Measurements from ENCODE around the gene SLC22A23.

The SLC22A23 gene

DNA sequence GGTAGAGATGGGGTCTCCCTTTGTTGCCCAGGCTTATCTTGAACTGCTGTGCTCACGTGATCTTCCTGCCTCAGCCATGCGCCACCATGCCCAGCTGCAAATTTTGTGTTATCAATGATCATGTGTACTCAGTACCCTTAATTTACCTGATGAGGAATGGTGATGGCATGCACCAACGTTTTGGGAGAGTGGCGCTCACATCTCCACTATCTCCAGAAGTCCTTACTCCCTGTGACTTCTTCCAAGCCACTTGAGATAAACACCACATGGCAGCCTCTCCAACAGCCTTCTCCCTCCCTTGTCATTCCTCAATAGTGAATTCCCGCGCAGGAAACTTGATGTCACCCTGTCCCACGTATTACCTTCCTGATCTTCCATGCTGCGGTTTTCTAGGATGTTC lies 140.0 kb downstream of the SLC22A23 start:
- DNase-seq (ENCODE audit: low read depth), result no peak

DNA sequence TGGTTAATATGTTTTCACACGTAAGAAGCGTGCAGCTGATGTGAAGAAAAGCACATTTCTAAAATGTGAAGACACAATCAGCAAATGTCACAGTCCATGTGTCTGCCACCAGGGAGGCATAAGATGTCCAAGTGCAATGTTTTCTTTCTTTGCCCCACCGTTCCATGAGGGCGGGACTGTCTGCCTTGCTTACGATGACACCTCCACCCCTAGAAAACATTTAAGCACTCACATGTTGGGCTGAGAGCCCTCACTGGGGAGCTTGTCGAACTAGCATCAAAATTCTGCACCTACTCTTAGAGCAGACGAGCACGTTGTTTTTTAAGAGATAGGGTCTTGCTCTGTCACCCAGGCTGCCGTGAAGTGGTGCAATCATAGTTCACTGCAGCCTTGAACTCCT lies 140.5 kb downstream of the SLC22A23 start:
- DNase-seq (ENCODE audit: low read depth), result no peak

DNA sequence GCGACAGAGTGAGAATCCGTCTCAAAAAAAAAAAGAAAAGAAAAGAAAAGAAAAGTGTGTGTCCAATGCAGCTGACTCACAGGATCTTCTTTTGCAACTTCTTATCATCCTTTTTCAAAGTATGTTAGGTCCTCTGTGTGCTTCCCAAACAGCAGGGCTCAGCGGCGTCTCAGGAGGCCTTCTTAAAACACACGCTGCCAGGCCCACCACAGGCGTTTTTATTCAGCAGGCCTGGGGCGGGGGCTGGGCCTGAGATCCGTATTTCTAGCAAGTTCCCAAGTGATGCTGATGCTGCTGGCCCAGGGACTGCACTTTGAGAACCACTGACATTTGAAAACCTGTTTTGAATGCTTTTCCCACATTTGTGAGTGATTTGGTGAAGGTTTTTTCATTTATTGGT lies 141.0 kb downstream of the SLC22A23 start:
- no peak for DNase-seq (ENCODE audit: low read depth)

DNA sequence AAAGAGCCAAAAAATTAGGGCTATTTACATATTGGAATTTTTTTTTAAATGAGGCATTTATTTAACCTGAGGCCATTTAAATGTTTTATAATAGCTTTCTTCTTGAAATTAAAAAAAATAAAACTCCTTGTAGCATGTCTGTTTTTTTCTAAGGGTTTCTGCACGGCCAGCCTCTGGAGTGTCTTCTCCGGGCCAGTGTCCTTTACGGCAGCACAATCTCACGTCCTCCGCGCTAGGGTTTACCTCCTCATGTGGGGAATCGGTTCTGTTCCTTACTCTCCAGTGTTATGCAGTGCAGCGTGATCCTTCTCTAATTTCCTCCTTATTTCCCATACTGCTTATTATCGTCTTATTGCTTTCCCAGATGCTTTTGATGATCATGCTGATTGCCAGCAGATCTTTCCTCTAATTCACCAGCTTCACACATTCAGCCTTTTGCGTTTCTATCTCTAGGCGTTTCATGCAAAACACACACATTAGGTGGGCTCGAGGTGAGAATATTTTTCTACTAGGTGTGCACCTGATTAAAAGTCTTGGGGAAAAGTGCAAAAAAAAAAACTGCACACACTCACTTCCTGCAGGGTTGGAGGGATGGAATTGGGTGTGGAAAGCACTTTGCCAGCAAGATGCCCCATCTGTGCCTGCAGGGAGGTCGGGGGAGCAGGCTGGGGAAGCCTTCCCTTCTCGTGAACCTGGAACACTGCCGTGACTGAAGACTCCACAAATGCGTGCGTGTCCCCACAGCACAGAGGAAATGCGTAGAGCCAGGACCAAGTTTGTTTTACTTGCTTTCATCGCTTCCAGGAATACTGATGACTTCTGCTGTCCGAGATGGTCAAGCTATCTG lies 142.0 kb downstream of the SLC22A23 start:
- no peak for DNase-seq (ENCODE audit: low read depth)

DNA sequence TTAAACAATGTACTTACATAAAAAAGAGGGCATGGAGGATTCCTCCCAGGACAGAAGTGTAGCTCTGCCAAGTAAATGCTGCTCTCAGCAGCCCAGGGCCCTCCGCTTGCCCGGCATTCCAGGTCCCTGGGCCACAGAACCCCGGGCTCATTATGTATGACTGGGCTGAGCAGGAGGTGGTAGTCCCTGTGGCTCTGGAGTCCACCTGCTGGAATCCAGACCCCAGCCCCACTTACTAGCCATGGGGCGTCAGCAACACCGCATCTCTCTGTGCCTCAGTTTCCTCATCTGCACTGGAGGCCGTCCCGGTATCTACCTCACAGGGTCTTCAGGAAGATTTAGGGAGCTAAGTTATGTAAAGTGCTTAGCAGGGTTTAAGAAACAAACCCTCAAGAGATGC lies 142.7 kb downstream of the SLC22A23 start:
- DNase-seq (ENCODE audit: low read depth), result no peak

DNA sequence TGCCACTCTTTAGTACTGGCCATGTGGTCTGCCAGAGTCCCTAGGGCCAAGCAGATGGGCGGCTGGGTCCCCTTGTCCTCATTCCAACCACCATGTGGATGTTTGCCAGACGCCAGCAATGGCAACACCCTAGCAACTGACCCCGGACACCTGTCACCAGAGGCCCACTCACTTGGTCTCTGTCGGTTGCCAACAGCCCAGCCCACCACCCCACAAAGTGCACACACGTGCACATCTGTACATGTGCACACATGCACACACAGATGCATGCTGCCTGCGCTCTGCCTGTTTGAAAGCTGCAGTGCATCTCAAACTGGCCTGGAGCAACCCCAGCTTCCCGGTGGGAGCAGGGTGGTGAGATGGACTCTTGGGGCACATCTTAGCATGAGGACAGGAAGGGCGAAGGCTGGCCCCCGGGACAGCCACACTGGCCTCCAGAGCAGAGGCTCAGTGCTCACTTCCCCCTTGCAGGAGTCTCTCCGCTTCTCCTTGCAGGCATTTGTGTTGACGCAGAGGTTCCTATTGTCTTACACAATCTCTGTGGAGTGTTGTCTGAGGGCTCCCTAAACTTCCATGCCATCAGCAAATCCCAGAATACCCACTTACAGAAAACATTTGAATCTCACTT lies 144.1 kb downstream of the SLC22A23 start:
- no peak for DNase-seq (ENCODE audit: low read depth)

DNA sequence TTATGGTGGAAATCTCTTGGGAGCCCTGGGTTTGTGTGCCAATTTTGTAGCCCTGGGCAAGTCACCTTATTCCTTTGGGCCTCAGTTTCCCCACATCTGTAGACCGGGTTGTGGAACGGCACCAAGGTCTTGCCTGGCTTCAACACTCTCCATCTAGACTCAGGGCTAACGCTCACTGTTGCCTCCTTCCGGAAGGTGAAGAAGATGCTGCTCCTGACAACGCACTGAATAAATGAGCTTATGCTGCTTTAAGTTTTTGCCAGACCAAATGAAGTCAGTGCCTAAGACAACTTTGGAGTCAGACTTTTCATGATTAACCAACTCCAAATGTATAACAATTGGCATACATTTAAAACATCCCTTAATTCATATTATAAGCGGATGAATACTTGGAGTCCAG lies 145.0 kb downstream of the SLC22A23 start:
- no peak for DNase-seq (ENCODE audit: low read depth)

DNA sequence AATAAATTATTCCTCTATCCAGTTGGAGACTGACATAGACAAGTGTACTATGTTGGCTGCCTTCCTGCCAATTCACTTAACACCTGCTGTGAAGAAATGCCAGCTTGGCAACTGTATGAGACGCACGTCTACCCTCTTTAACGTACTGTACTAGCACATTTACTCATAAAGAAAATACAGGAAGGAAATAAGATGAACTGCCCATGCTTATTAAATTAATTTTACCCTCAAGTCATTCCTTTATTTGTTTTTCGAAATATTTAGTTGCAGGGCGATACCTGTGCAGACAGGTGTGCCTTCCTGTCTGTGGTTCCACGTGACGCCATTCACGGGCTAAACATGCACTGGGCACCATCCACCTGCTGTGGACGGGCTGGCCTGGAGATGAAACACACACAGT lies 146.1 kb downstream of the SLC22A23 start:
- DNase-seq (ENCODE audit: low read depth), result no peak

DNA sequence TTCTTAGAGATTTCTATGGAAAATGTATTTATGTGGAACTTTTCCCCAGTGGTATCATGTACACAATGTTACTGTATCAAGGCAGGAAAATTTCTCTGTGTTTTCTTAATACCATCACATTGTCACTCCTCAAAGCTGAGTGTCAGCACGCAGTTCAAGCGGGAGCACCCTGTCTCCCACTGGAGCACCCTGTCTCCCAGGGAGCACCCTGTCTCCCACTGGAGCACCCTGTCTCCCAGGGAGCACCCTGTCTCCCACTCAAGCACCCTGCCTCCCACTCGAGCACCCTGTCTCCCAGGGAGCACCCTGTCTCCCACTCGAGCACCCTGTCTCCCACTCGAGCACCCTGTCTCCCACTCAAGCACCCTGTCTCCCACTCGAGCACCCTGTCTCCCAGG lies 146.8 kb downstream of the SLC22A23 start:
- DNase-seq (ENCODE audit: low read depth), result no peak

DNA sequence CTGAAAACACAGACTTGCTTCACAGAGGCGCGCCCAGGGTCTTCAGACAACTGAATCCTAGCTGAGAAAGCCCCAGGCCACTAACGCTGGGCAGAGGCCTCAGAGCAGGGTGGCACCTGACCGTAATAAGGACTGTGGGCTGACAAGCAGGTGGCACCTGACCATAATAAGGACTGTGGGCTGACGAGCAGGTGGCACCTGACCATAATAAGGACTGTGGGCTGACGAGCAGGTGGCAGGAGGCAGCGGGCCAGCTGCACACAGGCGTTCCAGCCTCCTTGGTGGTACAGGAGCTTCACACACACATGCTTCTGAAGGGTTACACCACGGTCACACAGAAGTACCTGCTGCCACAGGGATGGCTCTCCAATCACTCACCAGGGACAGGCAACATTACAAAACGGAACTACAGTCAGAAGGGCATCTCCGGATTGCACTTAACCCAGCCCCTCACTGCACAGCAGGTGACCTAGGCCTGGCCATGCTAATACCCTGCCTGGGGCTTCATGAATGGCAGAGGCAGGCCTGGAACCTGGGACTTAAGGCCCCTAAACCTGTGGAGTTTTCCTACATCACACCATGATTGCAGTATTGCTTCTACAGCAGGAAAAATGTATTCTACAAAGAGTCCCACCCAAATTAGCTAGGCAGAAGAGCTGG lies 147.3 kb downstream of the SLC22A23 start:
- DNase-seq (ENCODE audit: low read depth), result no peak

DNA sequence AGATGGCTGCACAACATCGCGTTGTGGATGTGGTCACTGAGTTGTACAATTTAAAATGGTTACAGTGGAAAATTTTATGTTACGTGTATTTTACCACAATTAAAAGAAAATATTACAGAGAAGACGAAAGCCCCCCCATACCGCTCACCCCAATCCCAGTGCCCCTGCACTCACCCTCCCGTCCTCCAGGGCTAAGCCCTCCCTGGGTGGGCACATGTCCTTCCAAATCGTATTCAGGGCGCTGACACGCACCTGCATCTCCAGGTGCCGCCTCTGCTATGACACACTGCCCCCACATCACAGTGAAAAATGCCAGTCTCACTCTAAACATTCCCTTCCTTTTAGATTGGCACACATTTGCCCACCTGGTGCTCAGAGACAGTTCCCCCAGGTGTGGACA lies 148.7 kb downstream of the SLC22A23 start:
- DNase-seq (ENCODE audit: low read depth), result no peak

DNA sequence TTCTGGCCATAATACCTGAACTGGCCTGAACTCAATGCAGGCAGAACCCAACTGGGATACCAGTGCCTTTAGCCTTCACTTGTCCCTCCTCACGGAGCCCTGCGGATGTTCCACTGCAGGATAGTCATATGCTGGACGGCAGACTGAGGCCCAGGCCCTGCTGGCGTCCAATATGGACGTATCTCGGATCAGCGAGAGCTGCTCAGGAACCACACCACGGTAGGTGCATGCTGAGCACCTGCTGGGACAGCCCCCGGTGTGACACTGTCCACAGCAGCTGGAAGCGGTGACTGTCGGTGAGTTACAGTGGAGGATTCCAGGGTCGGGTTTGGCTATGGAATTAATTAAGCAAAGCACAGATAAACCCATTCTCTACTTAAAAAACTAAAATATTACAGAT lies 149.4 kb downstream of the SLC22A23 start:
- no peak for DNase-seq (ENCODE audit: low read depth)

DNA sequence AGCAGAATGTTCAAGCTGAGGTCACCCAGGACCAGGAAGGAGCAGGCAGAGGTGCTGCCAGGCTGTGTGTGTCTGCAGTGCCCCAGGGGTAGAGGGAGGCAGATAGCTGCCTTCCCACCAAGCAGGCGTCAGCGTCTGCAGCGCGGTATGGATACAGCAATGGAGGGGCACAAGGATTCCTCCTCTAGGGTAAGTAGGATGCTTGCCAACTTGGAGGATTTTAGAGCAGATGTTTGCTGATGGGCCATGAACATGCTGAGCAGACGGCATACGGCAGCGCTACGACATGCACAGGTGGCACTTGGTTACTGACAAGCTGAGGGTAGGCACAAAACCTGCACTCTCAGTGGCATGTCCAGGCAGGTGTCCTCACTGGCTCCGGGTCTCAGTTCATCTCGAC lies 150.0 kb downstream of the SLC22A23 start:
- DNase-seq (ENCODE audit: low read depth), result no peak

DNA sequence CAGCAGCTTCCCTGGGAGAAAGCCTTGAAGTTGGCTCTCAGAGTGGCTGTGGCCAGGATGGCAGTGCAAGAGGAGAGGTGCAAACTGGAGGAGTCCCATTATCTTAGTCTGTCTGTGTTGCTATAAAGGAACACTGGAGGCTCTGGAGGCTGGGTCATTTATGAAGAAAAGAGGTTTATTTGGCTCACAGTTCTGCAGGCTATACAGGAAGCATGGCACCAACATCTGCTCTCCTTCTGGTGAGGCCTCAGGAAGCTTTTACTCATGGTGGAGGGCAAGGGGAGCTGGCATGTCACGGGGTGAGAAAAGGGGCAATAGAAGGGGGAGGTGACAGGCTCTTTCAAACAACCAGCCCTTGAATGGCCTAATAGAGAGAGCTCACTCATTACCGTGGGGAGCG lies 151.0 kb downstream of the SLC22A23 start:
- DNase-seq (ENCODE audit: low read depth), result no peak

DNA sequence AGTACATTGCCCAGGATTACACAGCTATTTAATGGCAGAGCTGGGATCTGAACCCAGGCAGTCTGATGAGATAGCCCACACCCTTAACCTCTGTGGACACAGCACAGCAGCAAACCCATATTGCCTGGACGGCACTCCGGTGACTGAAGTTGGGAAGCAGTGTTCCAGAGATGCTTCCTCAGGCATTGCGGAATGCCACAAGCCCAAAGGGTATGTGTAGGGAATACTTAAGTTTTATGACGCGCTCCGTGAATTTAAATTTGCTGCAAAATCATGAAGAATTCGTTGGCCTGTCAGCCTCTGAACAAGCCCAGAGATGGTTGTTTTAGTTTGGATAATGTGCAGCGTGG lies 151.7 kb downstream of the SLC22A23 start:
- no peak for DNase-seq (ENCODE audit: low read depth)

DNA sequence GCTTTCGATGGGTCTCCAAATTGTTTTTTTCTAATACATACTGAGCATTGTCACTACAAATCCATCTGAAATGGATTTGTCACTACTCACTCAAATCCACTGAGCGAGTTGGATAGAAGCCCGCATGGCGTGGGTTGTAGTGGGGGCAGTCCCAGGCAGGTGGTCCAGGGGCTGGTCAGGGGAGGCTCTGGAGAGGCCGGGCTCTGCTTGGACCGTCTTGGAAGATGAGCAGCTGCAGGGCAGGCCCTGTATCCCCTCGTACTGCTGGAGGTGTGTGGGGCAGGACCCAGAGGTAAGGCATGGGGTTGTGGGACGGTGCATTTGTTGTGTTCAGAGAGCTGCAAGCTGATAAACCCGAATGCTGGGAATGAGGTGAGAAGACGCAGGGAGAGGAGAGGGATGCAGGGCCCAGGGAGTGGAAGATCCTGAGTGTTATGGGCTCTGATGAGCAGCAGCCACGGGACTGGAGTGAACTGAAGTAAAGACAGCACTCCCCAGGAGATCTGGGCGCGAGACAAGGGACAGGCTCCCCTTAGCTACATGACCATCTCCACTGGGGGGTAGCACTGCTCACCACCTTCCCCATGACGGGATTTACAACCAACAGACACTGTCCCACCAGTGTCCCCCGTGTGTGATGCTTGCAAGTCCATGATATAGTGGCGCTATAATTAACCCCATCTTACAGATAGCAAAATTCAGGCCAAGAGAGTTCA lies 152.2 kb downstream of the SLC22A23 start:
- no peak for DNase-seq (ENCODE audit: low read depth)

DNA sequence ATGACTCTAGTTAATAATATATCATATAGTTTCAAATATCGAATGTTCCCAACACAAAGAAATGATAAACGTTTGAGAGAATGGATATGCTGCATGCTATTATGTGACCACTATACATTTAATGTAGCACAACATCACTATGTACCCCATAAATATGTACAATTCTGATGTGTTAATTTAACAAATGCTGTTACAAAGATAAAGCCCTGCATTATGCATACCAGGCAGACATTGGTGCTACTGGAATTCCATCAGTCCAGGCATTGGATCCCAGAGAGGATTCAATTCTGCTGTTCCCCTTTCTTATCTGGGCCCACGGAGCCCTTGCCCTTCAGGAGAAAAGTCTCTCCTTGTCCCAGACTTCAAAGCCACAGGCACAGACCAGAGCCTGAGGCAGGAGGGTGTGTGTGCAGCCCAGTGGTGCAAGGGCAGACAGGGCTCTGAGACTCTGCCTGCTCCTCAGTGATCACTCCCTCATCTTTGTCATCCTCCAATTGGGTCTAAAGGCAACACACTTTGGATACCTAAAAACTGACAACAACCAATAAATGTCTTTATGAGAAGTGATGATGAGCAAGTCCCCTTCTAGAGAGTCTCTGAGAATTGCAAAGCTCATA lies 152.9 kb downstream of the SLC22A23 start:
- no peak for DNase-seq (ENCODE audit: low read depth)

DNA sequence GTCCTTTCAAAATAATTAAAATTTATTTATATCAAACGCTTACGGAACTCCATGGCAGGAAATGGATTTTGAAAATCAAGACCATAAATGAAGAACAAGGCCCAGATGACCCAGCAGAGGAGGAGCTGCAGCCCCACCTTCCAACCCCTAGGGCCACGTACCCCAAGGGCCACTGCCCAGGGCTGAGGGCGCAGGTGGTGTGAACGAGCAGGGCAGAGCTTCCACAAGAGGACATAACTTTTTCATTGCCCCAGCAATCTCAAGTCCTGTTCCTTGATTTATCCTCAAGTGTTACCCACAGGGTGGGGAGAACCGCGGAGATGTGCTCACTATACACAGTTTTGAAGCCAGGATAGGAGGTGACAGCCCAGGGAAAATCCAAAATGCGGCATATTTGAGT lies 155.3 kb downstream of the SLC22A23 start:
- no peak for DNase-seq (ENCODE audit: low read depth)

DNA sequence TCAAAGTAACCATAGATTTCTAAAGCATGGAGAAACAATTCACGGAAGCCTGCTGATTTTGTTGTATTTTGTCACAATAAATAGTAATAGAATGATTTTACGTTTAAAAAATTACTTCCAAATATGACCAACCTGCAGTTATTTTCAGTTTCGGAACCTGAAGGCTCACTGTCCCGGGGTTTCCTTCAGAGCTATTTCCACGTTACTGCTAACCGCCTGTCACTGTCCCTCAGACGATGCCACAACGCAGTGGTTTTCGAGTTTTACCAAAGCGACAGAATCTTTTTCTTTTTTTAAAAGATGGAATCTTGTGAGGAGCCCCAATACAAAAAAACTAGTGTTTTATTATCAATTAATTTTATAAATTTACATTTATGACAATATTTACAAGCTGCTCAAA lies 157.6 kb downstream of the SLC22A23 start:
- DNase-seq (ENCODE audit: low read depth), result no peak

DNA sequence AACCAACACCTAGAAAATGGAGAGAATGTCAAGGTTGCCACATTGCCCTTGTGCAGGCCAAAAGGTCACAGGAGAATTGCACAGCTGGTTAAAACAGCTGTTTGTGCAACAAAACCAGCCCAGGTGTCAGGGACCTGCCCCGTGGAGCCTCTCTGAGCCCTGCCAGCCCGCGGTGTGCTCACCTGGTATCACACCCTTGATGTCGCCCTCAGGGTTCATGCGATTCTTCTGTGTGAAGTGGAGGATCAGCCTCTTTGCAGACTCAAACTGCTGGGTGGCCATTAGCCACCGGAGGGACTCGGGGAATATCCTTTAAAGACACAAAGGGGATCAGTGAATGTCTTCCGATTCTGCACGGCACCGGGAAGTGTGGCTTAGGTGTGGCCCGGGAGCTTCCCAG lies 158.9 kb downstream of the SLC22A23 start:
- no peak for DNase-seq (ENCODE audit: low read depth)

DNA sequence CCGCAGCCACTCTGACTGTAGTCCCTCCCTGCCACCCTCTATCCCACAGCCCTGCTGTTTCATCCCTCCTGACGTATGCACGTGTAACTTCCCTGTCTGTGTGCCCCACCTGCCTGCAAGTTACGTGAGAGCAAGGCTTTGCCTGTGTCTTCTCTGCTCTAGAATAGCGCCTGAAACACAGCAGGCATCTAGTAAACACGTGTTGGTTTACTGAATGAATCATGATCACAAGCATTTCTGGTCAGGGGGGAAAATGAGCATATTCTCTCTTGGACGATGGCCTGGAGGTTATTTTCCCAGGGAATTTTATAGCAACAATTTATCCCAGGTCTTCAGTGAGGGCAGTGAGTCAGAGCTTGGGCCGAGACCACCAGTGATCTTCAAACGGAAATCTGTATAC lies 159.8 kb downstream of the SLC22A23 start:
- no peak for DNase-seq (ENCODE audit: low read depth)

DNA sequence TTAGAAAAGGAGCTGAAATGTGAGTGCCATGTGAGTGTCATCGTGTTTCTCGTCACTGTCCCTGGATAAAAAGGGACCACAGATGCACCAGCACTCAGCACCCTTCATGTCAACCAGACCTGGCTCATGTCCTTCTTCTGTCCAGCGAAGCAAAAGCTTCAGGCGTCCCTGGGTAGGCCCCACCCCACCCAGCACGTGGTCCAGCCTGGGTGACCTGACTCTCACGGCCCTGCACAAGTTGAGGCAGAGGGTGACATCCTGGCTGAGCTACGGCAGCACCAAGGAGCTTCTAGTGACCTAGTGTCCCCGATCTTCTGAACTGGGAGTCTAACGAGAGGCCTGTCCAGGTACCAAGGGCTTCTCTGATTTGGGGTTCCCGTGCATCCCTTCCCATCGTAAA lies 160.3 kb downstream of the SLC22A23 start:
- DNase-seq (ENCODE audit: low read depth), result no peak
